Measurements from ENCODE around the gene GEMIN7.
"Not testable (repeated sequence)": the region's sequence is repeated elsewhere in the genome, so short reads cannot be mapped to it uniquely, and the experiment has no call there.

The GEMIN7 gene

DNA sequence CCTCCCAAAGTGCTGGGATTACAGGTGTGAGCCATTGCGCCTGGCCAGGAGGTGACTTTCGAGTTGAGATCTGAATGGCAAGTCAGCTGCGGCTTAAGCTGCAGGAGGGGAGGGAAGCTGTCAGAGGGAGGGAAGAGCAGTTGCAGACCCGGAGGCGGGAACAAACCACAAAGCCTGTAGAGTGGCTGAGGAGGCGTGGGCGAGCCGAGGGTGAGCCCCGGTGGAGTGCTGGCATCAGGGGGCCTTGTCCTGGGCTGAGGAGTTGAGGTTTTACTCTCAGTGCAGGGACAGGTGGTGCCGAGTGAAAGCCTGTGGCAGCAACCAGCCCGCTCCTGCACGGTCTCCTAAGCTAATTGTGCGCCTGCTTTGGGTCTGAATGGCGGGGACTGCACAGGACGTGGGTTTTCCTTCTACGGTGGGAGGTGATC lies 38.1 kb downstream of the GEMIN7 start:
- Histone ChIP-seq H3K27me3 (ENCODE audit: control insufficient read depth, insufficient read depth, low read length) (no peaks in the 10 kb centered on the region), H3K9ac (ENCODE audit: low read length) (no peak overlapping the region), H3K9me3 (ENCODE audit: control insufficient read depth, low read depth, low read length) (no peaks in the 10 kb centered on the region), H3K4me1 (ENCODE audit: control insufficient read depth, low read depth, low read length) (no peaks in the 10 kb centered on the region), H3K27ac (ENCODE audit: low read length) (no peak overlapping the region), H3K36me3 (ENCODE audit: control insufficient read depth, low read depth, low read length) (no peaks in the 10 kb centered on the region), H3K4me3 (ENCODE audit: low read length) (no peak overlapping the region)

DNA sequence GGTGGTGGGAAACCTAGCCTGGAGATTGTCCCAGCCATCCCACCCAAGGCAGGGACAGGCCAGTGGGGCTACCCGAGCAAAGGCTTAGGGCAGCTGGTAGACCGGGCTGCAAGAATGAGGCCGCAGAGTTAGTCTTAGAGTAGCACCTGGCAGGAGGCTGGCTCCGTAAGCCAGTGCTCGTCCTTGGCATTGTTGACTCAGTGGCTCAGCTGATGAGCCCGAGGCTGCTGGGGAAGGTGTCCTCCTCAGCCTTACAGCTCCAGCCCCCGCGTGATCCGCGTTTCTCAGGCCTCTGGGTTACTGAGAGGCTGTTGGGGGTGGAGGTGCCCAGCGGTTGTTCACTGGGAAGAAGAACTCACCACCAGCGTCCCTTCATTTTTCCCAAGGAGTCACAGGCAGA lies 38.6 kb downstream of the GEMIN7 start:
- Histone ChIP-seq H3K27me3 (ENCODE audit: control insufficient read depth, insufficient read depth, low read length) (no peaks in the 10 kb centered on the region), H3K9me3 (ENCODE audit: control insufficient read depth, low read depth, low read length) (no peaks in the 10 kb centered on the region), H3K9ac (ENCODE audit: low read length) (no peak overlapping the region), H3K4me1 (ENCODE audit: control insufficient read depth, low read depth, low read length) (no peaks in the 10 kb centered on the region), H3K36me3 (ENCODE audit: control insufficient read depth, low read depth, low read length) (no peaks in the 10 kb centered on the region), H3K27ac (ENCODE audit: low read length) (no peak overlapping the region), H3K4me3 (ENCODE audit: low read length) (no peak overlapping the region)

DNA sequence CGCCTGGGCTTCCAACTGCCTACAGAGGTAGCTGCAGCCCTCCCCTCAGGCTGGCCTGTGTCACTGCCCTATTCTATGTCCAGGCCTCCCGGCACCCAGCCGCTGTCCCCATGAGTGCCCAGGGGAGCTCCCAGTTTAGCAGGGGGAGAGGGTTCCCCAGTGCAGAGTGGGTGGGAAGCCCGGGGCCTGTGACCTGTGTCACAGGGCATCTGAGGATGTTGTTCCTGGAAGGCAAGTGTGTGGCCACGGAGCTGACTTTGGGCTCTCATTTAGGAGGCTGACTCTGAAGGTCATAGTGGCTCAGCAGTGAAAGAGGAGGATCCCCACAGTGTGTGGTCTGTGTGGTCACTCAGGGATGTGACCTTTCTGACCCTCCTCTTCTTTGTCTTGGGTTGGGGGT lies 39.0 kb downstream of the GEMIN7 start:
- H3K4me1 ChIP-seq (ENCODE audit: control insufficient read depth, low read depth, low read length): no peaks in the 10 kb centered on the region
- no peak overlapping the region for H3K9ac ChIP-seq (ENCODE audit: low read length)
- H3K4me3 ChIP-seq (ENCODE audit: low read length): no peak overlapping the region
- H3K36me3 ChIP-seq (ENCODE audit: control insufficient read depth, low read depth, low read length): no peaks in the 10 kb centered on the region
- H3K27me3 ChIP-seq (ENCODE audit: control insufficient read depth, insufficient read depth, low read length): no peaks in the 10 kb centered on the region
- no peak overlapping the region for H3K27ac ChIP-seq (ENCODE audit: low read length)
- no peaks in the 10 kb centered on the region for H3K9me3 ChIP-seq (ENCODE audit: control insufficient read depth, low read depth, low read length)

DNA sequence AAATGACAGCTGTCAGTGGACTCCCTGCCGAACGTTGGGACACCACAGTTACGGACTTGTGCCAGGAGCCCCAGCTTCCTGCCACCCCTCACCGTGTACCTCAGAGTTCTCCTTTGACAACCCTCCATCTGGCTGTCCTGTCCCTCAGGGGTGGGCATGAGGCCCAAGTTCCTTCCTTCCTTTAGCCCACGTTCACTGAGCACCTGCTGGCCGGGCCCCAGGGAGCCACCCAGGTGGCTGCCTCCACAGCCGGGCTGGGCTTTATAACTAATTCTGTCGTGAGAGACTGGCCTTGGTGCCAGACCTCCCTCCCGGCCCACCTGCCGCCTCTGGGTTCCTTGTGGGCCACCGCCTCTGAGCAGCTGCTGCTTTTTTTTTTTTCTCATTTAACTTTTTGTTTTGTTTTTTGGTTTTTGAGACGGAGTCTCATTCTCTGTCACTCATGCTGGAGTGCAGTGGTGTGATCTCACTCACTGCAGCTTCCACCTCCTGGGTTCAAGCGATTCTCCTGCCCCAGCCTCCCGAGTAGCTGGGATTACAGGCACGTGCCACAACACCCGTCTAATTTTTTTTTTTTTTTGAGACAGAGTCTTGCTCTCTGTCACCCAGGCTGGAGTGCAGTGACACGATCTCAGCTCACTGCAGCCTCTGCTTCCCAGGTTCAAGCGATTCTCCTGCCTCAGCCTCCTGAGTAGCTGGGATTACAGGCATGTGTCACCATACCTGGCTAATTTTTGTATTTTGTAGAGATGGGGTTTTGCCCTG lies 39.7 kb downstream of the GEMIN7 start:
- H3K9ac ChIP-seq (ENCODE audit: low read length); H3K27ac ChIP-seq (ENCODE audit: low read length); H3K4me1 ChIP-seq (ENCODE audit: control insufficient read depth, low read depth, low read length); H3K9me3 ChIP-seq (ENCODE audit: control insufficient read depth, low read depth, low read length); H3K36me3 ChIP-seq (ENCODE audit: control insufficient read depth, low read depth, low read length); H3K27me3 ChIP-seq (ENCODE audit: control insufficient read depth, insufficient read depth, low read length); H3K4me3 ChIP-seq (ENCODE audit: low read length): not testable (repeated sequence)

DNA sequence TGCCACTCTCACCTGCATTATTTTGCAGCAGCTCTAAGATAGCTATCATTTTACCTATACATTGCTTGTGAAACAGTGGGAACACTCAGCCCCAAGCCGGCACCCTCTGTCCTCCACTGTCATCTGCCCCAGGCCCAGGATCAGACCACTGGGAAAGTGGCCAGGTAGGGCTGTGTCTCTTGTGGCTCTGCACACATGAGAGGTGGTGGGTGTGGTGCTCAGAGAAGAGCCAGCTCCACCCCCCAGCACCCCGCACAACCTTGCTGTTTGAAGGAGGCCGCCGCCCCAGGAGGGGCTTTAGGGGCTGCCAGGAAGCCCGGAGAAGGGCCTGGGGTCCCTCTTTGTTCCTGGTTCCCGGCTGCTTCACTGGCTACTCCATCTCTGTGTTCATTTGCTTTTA lies 40.5 kb downstream of the GEMIN7 start:
- no peaks in the 10 kb centered on the region for H3K4me1 ChIP-seq (ENCODE audit: control insufficient read depth, low read depth, low read length)
- no peak overlapping the region for H3K27ac ChIP-seq (ENCODE audit: low read length)
- no peaks in the 10 kb centered on the region for H3K27me3 ChIP-seq (ENCODE audit: control insufficient read depth, insufficient read depth, low read length)
- no peaks in the 10 kb centered on the region for H3K36me3 ChIP-seq (ENCODE audit: control insufficient read depth, low read depth, low read length)
- H3K9ac ChIP-seq (ENCODE audit: low read length): no peak overlapping the region
- H3K4me3 ChIP-seq (ENCODE audit: low read length): no peak overlapping the region
- H3K9me3 ChIP-seq (ENCODE audit: control insufficient read depth, low read depth, low read length): no peaks in the 10 kb centered on the region

DNA sequence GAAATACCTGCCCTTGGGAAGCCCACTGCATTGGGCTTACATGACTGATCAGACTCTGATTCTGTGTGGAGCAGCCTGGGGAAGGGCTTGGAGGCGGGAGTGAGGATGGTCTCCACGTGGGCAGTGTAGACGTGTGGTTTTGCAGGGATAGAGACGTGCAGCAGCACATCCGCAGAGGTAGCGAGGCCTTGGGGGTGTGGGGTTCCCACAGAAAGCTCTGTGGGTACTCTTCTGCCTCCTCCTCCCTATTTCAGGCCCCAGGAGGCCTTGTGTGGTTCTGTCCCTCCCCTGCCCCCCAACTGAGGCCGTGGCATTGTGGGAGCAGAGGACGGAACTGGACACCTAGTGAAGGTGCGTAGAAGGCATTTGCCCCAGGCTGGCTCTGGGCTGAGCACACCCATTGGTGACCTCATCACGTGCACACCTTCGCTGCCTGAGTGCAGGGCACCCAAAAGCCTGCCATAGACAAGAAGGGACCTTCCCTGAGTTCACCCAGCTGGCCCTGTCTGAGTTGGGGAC lies 42.8 kb downstream of the GEMIN7 start:
- Histone ChIP-seq H3K27ac (ENCODE audit: low read length) (no peak overlapping the region), H3K9ac (ENCODE audit: low read length) (no peak overlapping the region), H3K27me3 (ENCODE audit: control insufficient read depth, insufficient read depth, low read length) (no peaks in the 10 kb centered on the region), H3K4me3 (ENCODE audit: low read length) (no peak overlapping the region), H3K9me3 (ENCODE audit: control insufficient read depth, low read depth, low read length) (no peaks in the 10 kb centered on the region), H3K4me1 (ENCODE audit: control insufficient read depth, low read depth, low read length) (no peaks in the 10 kb centered on the region), H3K36me3 (ENCODE audit: control insufficient read depth, low read depth, low read length) (no peaks in the 10 kb centered on the region)

DNA sequence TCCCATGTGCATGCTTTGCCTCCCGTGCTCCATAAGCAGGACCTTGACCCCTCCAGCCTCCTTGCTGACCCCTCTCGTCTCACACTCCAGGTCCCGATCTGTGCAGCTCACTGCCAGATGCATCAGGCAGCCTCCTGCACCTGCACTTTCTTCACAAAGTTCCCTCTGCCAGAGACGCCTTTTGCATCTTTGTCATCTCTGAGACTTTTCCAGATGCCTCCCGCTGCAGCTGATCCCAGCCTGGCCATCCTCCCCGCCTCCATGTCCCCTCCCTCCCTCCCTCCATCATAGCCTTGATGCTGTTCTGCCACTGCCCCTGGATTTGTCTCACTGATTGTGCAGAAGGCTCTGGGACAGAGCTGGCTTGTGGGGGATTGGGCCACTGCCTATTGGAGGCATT lies 43.8 kb downstream of the GEMIN7 start:
- Histone ChIP-seq H3K27ac (ENCODE audit: low read length) (no peak overlapping the region), H3K4me1 (ENCODE audit: control insufficient read depth, low read depth, low read length) (no peaks in the 10 kb centered on the region), H3K9ac (ENCODE audit: low read length) (no peak overlapping the region)

DNA sequence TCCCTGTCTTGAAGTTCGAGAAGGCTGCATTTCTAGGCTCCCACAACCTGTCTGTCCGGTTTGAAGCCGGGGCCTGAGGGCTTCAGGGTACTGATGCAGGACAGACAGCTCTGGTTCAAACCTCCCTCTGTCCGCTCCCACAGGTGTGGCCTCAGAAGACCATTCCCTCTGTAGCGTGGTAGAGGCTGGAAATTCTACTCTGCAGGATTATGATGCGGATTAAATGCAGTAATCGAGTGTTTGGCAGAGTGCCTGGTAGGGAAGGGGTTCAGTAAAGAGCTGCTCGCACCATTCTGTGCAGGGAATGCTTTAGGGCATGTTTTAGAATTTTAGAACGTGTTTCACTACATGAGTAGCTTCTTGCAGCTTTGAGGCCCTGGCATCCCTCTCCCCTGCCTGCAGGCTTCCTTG lies 44.4 kb downstream of the GEMIN7 start:
- no peaks in the 10 kb centered on the region for H3K9me3 ChIP-seq (ENCODE audit: control insufficient read depth, low read depth, low read length)
- no peaks in the 10 kb centered on the region for H3K36me3 ChIP-seq (ENCODE audit: control insufficient read depth, low read depth, low read length)
- H3K4me1 ChIP-seq (ENCODE audit: control insufficient read depth, low read depth, low read length): no peaks in the 10 kb centered on the region
- H3K27me3 ChIP-seq (ENCODE audit: control insufficient read depth, insufficient read depth, low read length): no peaks in the 10 kb centered on the region
- H3K9ac ChIP-seq (ENCODE audit: low read length): no peak overlapping the region
- no peak overlapping the region for H3K27ac ChIP-seq (ENCODE audit: low read length)
- H3K4me3 ChIP-seq (ENCODE audit: low read length): no peak overlapping the region

More for the DNA sequence above, 43.8 kb downstream of the GEMIN7 start:
- H3K27me3 ChIP-seq (ENCODE audit: control insufficient read depth, insufficient read depth, low read length): no peaks in the 10 kb centered on the region
- no peaks in the 10 kb centered on the region for H3K36me3 ChIP-seq (ENCODE audit: control insufficient read depth, low read depth, low read length)
- no peaks in the 10 kb centered on the region for H3K9me3 ChIP-seq (ENCODE audit: control insufficient read depth, low read depth, low read length)
- no peak overlapping the region for H3K4me3 ChIP-seq (ENCODE audit: low read length)

DNA sequence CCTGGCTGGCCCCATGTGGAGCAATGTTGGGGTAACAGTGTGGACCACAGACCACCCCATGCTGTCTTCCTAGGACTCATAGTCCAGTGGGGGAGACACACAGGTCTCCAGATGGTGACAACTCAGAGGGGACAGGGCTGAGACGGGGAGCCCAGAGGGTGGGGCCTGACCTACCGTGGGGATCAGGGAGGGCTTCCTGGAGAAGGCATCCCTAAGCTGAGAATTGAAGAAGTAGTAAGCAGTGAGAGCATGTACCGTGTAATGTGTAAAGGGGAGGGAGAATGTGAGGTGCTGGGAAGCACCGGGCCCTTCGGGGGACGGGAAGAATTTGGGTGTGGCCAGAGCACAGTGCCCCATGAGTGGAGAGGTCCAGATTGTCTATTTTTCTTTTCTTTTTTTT lies 45.0 kb downstream of the GEMIN7 start:
- H3K27ac ChIP-seq (ENCODE audit: low read length): no peak overlapping the region
- H3K9me3 ChIP-seq (ENCODE audit: control insufficient read depth, low read depth, low read length): no peaks in the 10 kb centered on the region
- no peaks in the 10 kb centered on the region for H3K27me3 ChIP-seq (ENCODE audit: control insufficient read depth, insufficient read depth, low read length)
- H3K9ac ChIP-seq (ENCODE audit: low read length): no peak overlapping the region
- no peaks in the 10 kb centered on the region for H3K4me1 ChIP-seq (ENCODE audit: control insufficient read depth, low read depth, low read length)
- no peak overlapping the region for H3K4me3 ChIP-seq (ENCODE audit: low read length)
- H3K36me3 ChIP-seq (ENCODE audit: control insufficient read depth, low read depth, low read length): no peaks in the 10 kb centered on the region

DNA sequence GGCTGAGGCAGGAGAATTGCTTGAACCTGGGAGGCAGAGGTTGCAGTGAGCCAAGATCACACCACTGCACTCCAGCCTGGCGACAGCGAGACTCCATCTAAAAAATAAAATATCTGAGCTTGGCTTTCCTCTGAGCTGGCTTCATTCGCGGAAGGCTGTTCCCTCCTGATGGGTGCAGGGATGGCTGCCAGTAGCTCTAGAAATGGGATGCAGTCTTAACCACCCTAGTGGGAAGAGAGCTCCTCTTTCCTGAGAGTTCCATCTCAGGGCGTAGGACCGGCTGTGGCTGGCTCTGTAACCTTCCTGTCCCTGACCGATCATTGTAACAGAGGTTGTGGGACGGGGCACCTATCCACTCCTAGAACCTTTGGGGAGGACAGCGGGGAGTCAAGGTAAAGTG lies 46.3 kb downstream of the GEMIN7 start:
- Histone ChIP-seq H3K27ac (ENCODE audit: low read length) (no peak overlapping the region), H3K9me3 (ENCODE audit: control insufficient read depth, low read depth, low read length) (no peaks in the 10 kb centered on the region), H3K9ac (ENCODE audit: low read length) (no peak overlapping the region), H3K4me3 (ENCODE audit: low read length) (no peak overlapping the region), H3K4me1 (ENCODE audit: control insufficient read depth, low read depth, low read length) (no peaks in the 10 kb centered on the region), H3K27me3 (ENCODE audit: control insufficient read depth, insufficient read depth, low read length) (no peaks in the 10 kb centered on the region), H3K36me3 (ENCODE audit: control insufficient read depth, low read depth, low read length) (no peaks in the 10 kb centered on the region)

DNA sequence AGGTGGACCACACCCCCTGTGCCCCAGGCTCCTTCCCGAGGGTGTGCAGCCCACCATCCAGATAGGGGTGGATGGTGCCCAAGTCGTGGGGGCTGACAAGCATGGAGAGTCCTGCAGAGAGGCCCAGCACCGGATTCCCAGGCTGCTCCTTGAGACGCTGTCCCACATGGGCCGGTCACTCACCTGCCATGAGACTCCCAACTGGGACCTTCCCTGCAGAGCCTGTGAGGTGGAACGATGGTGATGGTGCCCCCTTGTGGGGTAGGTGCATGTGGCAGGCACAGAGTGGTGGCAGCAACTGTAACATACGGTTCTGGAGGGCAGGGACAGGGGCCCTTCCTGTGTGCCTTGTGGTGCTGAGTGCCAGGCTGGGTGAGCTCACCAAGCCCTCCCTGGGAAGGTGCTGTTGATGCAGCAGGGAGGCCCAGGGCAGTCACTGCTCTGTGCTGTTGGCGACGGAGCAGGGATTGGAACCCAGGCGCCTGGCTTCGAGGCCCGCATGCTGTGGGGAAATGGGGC lies 47.0 kb downstream of the GEMIN7 start:
- no peaks in the 10 kb centered on the region for H3K9me3 ChIP-seq (ENCODE audit: control insufficient read depth, low read depth, low read length)
- H3K9ac ChIP-seq (ENCODE audit: low read length): no peak overlapping the region
- no peak overlapping the region for H3K27ac ChIP-seq (ENCODE audit: low read length)
- peaks cover 5% of the 10 kb centered on the region for H3K4me1 ChIP-seq (ENCODE audit: control insufficient read depth, low read depth, low read length)
- H3K27me3 ChIP-seq (ENCODE audit: control insufficient read depth, insufficient read depth, low read length): no peaks in the 10 kb centered on the region
- H3K4me3 ChIP-seq (ENCODE audit: low read length): no peak overlapping the region
- H3K36me3 ChIP-seq (ENCODE audit: control insufficient read depth, low read depth, low read length): no peaks in the 10 kb centered on the region

DNA sequence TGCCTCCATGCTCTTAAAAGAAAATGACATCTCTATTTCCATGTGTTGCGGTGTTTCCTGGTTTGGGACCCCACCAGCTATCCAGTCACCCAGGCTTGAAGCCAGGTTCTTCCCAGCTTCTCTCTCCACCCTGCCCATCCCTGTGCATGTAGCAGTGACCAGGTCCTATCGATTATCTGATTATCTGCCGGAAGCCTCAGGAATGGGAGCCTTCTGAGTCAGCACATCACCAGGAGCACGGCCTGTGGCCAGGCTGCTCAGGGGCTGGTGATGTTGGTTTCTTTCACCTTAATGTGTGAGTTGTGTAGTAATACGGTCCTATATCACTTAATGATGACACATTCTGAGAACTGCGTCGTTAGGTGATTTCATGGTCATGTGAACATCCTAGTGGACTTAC lies 47.6 kb downstream of the GEMIN7 start:
- peaks cover 5% of the 10 kb centered on the region for H3K4me1 ChIP-seq (ENCODE audit: control insufficient read depth, low read depth, low read length)
- no peak overlapping the region for H3K27ac ChIP-seq (ENCODE audit: low read length)
- no peak overlapping the region for H3K4me3 ChIP-seq (ENCODE audit: low read length)

More for the DNA sequence above, 47.6 kb downstream of the GEMIN7 start:
- H3K27me3 ChIP-seq (ENCODE audit: control insufficient read depth, insufficient read depth, low read length): no peaks in the 10 kb centered on the region
- H3K9me3 ChIP-seq (ENCODE audit: control insufficient read depth, low read depth, low read length): no peaks in the 10 kb centered on the region
- H3K36me3 ChIP-seq (ENCODE audit: control insufficient read depth, low read depth, low read length): no peaks in the 10 kb centered on the region
- no peak overlapping the region for H3K9ac ChIP-seq (ENCODE audit: low read length)

Measured in iPS-18a (cell line).